Measurements from ENCODE around the gene CLEC2D.
"Not testable (repeated sequence)": the region's sequence is repeated elsewhere in the genome, so short reads cannot be mapped to it uniquely, and the experiment has no call there.

CLEC2D gene

GRCh38 chr12:9700606-9700956, 31.1 kb downstream of the CLEC2D start:
- no peak for DNase-seq (ENCODE audit: low read depth)

- no peak for DNase-seq (ENCODE audit: low read depth)
These were observed 32.1 kb downstream of the CLEC2D start for GRCh38 chr12:9701380-9702154.

- DNase-seq (ENCODE audit: low read depth): no peak
These were observed 32.7 kb downstream of the CLEC2D start for GRCh38 chr12:9702255-9702654.

GRCh38 chr12:9704561-9704960, 35.0 kb downstream of the CLEC2D start:
- DNase-seq (ENCODE audit: low read depth): not testable (repeated sequence)

- DNase-seq (ENCODE audit: low read depth): no peak
These were observed 36.7 kb downstream of the CLEC2D start for GRCh38 chr12:9706086-9706685.

GRCh38 chr12:9707356-9707755, 37.8 kb downstream of the CLEC2D start:
- DNase-seq (ENCODE audit: low read depth): no peak

- DNase-seq (ENCODE audit: low read depth): peak; percentile 68
These were observed 38.6 kb downstream of the CLEC2D start for GRCh38 chr12:9707864-9708808.

GRCh38 chr12:9708853-9709252, 39.3 kb downstream of the CLEC2D start:
- DNase-seq (ENCODE audit: low read depth): no peak

GRCh38 chr12:9710584-9711375, 41.3 kb downstream of the CLEC2D start:
- DNase-seq (ENCODE audit: low read depth): no peak

GRCh38 chr12:9711664-9712063, 42.2 kb downstream of the CLEC2D start:
- peak; percentile 6 for DNase-seq (ENCODE audit: low read depth)

GRCh38 chr12:9713032-9713558, 43.6 kb downstream of the CLEC2D start:
- not testable (repeated sequence) for DNase-seq (ENCODE audit: low read depth)

- DNase-seq (ENCODE audit: low read depth): no peak
These were observed 47.8 kb downstream of the CLEC2D start for GRCh38 chr12:9717070-9717925.

- DNase-seq (ENCODE audit: low read depth): no peak
These were observed 49.5 kb downstream of the CLEC2D start for GRCh38 chr12:9718968-9719367.

GRCh38 chr12:9719790-9720189, 50.3 kb downstream of the CLEC2D start:
- no peak for DNase-seq (ENCODE audit: low read depth)

- DNase-seq (ENCODE audit: low read depth): peak; percentile 38
These were observed 52.0 kb downstream of the CLEC2D start for GRCh38 chr12:9721394-9722092.

GRCh38 chr12:9724023-9724422, 54.5 kb downstream of the CLEC2D start:
- no peak for DNase-seq (ENCODE audit: low read depth)

- no peak for DNase-seq (ENCODE audit: low read depth)
These were observed 55.8 kb downstream of the CLEC2D start for GRCh38 chr12:9725213-9725870.

- no peak for DNase-seq (ENCODE audit: low read depth)
These were observed 58.3 kb downstream of the CLEC2D start for GRCh38 chr12:9727813-9728212.

GRCh38 chr12:9729082-9729481, 59.6 kb downstream of the CLEC2D start:
- no peak for DNase-seq (ENCODE audit: low read depth)
